SK-N-SH treated with all-trans-retinoic acid at 6 μM for 48 hours (cell line): ENCODE results near the gene FERD3L.

Experiments used
- ARNTL ChIP-seq: fragments of 450-650 bp; formaldehyde crosslinking; IDR thresholded peaks from 2 replicates; pipeline ENCODE4 v1.5.0; 2020; ENCODE audit warnings: low read depth, mild to moderate bottlenecking, moderate library complexity, borderline replicate concordance
- ZNF70 ChIP-seq: fragments of 450-650 bp; formaldehyde crosslinking; IDR thresholded peaks from 2 replicates; pipeline ENCODE4 v1.5.0; 2020; ENCODE audit warnings: mild to moderate bottlenecking, moderate library complexity

GRCh38 chr7:19117870-19118608, 27.2 kb downstream of the FERD3L start:
- no peak for TF ChIP-seq ARNTL
- no peak for TF ChIP-seq ZNF70
